Renal cortex interstitium (tissue), 15 donors: Measurements from ENCODE around the gene OSR1. TPM values are rescaled to one million over a fixed set of nuclear protein-coding genes. Genes with fewer than 3 reads are reported as not detected.
"Not testable (repeated sequence)": the region's sequence is repeated elsewhere in the genome, so short reads cannot be mapped to it uniquely, and the experiment has no call there.

Experiments
- DNase-seq, 11 donors: peaks; one replicate each; pipeline ENCODE4 v3.0.0-alpha.2; 2013; ENCODE audit warnings: low read depth in 9 of 11, low spot score in 4 of 11; ENCODE audit errors: extremely low read depth in 1 of 11
- long read RNA-seq, 16 experiments: transcript quantifications; one replicate each; lab custom pipeline, GENCODE V29; 2026
- polyA plus RNA-seq, 3 donors: library from polyadenylated mRNA; unstranded; fragments of 120-200 nt; gene quantifications; one replicate each; pipeline ENCODE4 v1.2.1, GENCODE V29; 2013; ENCODE audit not compliant: insufficient read length in 3 of 3

Gene OSR1
- 10 to 100 TPM in 1 of 3 donors, 1 to 10 TPM in 2; 6.7 to 10.6 (median 7.1) TPM for polyA plus RNA-seq
- long read RNA-seq, donor 1, full-length matches to known transcripts, result 11 of 11 reads
- long read RNA-seq, donor 1, partial matches to known transcripts, result 0 of 11 reads
- long read RNA-seq, donor 1, other reads (novel, unspliced or antisense), result 0 of 11 reads
- long read RNA-seq, donor 2, full-length matches to known transcripts, result 6 of 6 reads
- long read RNA-seq, donor 2, partial matches to known transcripts, result 0 of 6 reads
- long read RNA-seq, donor 2, other reads (novel, unspliced or antisense), result 0 of 6 reads
- long read RNA-seq, donor 3, transcript OSR1-201 (3 exons, 1,936 nt), result major isoform, 5 of 5 reads
- long read RNA-seq, donor 3, partial matches to known transcripts, result 0 of 5 reads
- long read RNA-seq, donor 3, other reads (novel, unspliced or antisense), result 0 of 5 reads
- long read RNA-seq, donor 4, full-length matches to known transcripts, result 5 of 5 reads
- long read RNA-seq, donor 4, partial matches to known transcripts, result 0 of 5 reads
- long read RNA-seq, donor 4, other reads (novel, unspliced or antisense), result 0 of 5 reads
- long read RNA-seq, donor 5, result 0 reads
- long read RNA-seq, donor 6, full-length matches to known transcripts, result 5 of 5 reads
- long read RNA-seq, donor 6, partial matches to known transcripts, result 0 of 5 reads
- long read RNA-seq, donor 6, other reads (novel, unspliced or antisense), result 0 of 5 reads
- long read RNA-seq, donor 7, full-length matches to known transcripts, result 4 of 4 reads
- long read RNA-seq, donor 7, partial matches to known transcripts, result 0 of 4 reads
- long read RNA-seq, donor 7, other reads (novel, unspliced or antisense), result 0 of 4 reads
- long read RNA-seq, donor 8, full-length matches to known transcripts, result 3 of 3 reads
- long read RNA-seq, donor 8, partial matches to known transcripts, result 0 of 3 reads
- long read RNA-seq, donor 8, other reads (novel, unspliced or antisense), result 0 of 3 reads
- long read RNA-seq, donor 9, partial matches to known transcripts, result 0 of 1 reads
- long read RNA-seq, donor 9, other reads (novel, unspliced or antisense), result 0 of 1 reads
- long read RNA-seq, donor 10, full-length matches to known transcripts, result 4 of 4 reads
- long read RNA-seq, donor 10, partial matches to known transcripts, result 0 of 4 reads
- long read RNA-seq, donor 10, other reads (novel, unspliced or antisense), result 0 of 4 reads
- long read RNA-seq, donor 11, full-length matches to known transcripts, result 2 of 2 reads
- long read RNA-seq, donor 11, partial matches to known transcripts, result 0 of 2 reads
- long read RNA-seq, donor 11, other reads (novel, unspliced or antisense), result 0 of 2 reads
- long read RNA-seq, donor 12, partial matches to known transcripts, result 0 of 1 reads
- long read RNA-seq, donor 12, other reads (novel, unspliced or antisense), result 0 of 1 reads
- long read RNA-seq, donor 13, full-length matches to known transcripts, result 9 of 15 reads
- long read RNA-seq, donor 13, partial matches to known transcripts, result 6 of 15 reads
- long read RNA-seq, donor 13, other reads (novel, unspliced or antisense), result 0 of 15 reads
- long read RNA-seq, donor 14, transcript OSR1-201 (3 exons, 1,936 nt), result major isoform, 5 of 5 reads
- long read RNA-seq, donor 14, partial matches to known transcripts, result 0 of 5 reads
- long read RNA-seq, donor 14, other reads (novel, unspliced or antisense), result 0 of 5 reads
- long read RNA-seq, donor 15, partial matches to known transcripts, result 0 of 1 reads
- long read RNA-seq, donor 15, other reads (novel, unspliced or antisense), result 0 of 1 reads
- long read RNA-seq, donor 16, full-length matches to known transcripts, result 7 of 12 reads
- long read RNA-seq, donor 16, partial matches to known transcripts, result 5 of 12 reads
- long read RNA-seq, donor 16, other reads (novel, unspliced or antisense), result 0 of 12 reads

DNA sequence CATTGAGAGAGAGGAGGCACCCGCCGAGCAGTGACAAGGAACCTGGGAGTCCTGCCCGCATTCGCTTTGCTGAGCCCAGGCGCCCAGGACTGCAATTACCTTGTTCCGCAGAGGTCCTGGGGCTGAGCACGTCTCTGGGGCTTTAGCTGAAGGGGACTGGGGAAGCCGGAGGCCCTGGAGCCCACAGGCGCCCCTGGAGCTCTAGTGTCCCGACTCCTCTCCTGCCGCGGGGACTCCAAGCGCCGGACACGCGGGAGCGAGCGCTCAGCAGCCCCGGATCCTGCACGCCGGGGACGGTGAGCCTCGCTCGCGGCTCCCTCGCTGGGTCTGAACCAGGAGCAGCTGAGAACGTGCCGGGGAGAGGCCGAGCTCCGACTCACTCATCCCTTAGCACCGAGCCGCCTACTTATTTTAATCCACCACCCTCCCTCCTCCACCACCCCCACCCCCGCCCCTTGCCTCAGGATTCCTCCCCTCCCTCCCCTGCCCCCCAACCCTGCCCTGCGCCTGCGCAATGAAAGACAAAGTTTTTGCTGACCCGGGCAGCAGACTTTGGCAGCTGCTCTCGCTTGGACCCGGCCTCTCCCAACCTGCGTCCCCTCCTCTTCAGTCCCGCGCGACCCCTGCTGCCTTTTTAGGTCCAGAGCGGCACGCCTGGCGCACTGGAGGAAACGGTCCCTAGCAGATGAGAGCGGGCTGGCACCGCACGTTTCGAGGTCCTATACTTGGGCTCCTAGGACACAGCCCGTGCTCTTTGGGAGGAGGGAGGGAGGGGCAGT, at the start of gene OSR1:
OSR1 (minus strand) TSS at position 382 of the 779 bp plus-strand sequence. CDS start 4,818 bp downstream, outside the sequence.
- peak in 5 of 11 donors; percentile 63 to 80 (median 73) for DNase-seq

DNA sequence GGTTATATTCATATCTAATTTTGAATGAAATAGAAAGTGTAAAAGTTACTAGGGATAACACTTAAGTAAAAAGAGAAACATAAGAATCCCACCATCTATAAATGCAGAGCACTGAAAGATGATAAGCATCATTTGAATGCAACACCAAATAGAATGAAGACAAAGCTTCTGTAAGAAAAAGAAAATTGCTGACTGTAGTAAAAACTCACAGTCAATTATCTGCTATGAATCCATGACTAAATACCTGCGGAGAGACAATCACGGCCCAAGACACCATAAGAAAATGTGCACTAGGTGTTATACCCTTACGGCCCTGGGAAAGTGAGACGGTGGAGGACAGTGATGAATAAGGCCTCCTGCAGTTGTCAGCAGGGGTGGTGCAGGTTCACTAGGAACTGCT, 45.4 kb upstream of the OSR1 start:
- DNase-seq, result no peak

GRCh38 chr2:19392191-19392590, 33.8 kb upstream of the OSR1 start:
- no peak for DNase-seq

- DNase-seq, result not testable (repeated sequence)
These were observed 31.0 kb upstream of the OSR1 start for GRCh38 chr2:19389469-19389868.

- no peak for DNase-seq
These were observed 22.1 kb upstream of the OSR1 start for GRCh38 chr2:19380532-19380931.

GRCh38 chr2:19378939-19379338, 20.5 kb upstream of the OSR1 start:
- DNase-seq, result no peak

- no peak for DNase-seq
These were observed 19.3 kb upstream of the OSR1 start for GRCh38 chr2:19377717-19378116.

- DNase-seq, result no peak
These were observed 14.9 kb upstream of the OSR1 start for GRCh38 chr2:19373352-19373751.

- no peak for DNase-seq
These were observed 13.7 kb upstream of the OSR1 start for GRCh38 chr2:19371996-19372582.

- DNase-seq, result no peak
These were observed 11.0 kb upstream of the OSR1 start for GRCh38 chr2:19369341-19369955.

DNA sequence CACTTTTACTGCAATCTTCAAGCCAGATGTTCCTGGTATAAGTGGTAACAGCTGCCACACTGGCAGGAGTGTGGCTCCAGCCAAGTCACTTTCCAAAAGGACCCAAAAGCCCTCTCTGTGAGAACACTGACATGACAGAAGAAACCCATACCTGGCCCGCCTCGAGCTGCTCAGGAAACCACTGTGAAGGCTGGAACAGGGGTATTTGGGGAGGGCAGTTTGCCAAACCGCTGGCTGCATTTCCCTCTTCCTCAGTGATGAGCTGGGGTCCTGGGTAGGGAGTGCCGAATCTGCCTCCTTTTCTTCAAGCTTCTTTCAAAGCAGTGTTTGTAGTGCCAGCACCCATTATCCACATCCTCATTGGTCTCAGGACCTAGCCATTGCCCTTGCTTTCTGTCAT, 10.3 kb upstream of the OSR1 start:
- DNase-seq, result no peak

DNA sequence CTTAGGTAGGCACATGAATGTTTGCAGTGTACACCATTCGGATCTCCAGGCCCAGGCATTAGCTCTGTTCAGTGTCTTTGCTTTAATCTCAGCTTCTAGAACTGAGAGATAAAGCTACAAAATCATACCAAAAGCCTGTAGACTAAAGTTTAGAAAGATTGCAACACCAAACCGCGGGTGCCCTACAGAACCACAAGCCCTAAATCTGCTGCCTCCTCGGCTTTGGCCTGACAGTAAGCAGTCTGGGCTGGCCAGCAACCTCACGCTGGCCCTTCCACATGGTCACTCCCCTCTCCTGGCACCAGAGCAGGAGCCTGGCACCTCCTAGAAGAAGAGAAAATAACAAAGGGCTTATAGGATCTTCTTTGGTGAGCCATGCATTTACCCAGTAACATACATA, 8.9 kb upstream of the OSR1 start:
- DNase-seq, result no peak

- no peak for DNase-seq
These were observed 6.7 kb upstream of the OSR1 start for GRCh38 chr2:19365126-19365525.

DNA sequence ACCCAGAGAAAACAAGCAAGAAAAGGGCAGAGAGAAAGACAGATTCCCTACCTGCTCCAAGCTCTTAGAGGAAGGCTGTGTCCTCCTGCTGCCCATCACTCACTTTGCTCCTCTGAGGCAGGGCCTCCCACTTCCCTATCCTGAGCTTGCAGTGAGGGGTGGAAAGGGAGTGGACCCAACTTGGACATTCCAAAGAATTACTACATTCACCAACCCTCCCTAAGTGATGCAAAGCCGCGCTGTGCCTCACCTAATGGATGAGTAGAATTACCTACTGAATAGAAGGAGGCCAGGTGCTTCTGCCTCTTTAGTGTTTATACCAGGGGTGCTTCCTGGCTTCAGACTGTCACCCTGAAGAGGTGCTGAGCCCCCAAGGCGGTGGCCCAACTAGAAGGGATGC, 5.6 kb upstream of the OSR1 start:
- DNase-seq, result no peak

- DNase-seq, result no peak
These were observed 5.0 kb upstream of the OSR1 start for GRCh38 chr2:19363474-19363778.

GRCh38 chr2:19362755-19363473, 4.5 kb upstream of the OSR1 start:
- DNase-seq, result peak in 10 of 11 donors; percentile 72 to 89 (median 83)
